Loucy (cell line): ENCODE results near the gene ZNF662.

Experiments
- EZH2phosphoT487 ChIP-seq: fragments of 200-600 bp; IDR thresholded peaks from 2 replicates; pipeline ENCODE4 v1.6.1; 2018; ENCODE audit warnings: antibody characterized with exemption, mild to moderate bottlenecking, moderate library complexity, borderline replicate concordance
- TF ChIP-seq, protein P1 (sequence below): fragments of 200-600 bp; sonication (generic); conservative IDR thresholded peaks from 2 replicates; pipeline ENCODE4 v1.5.1; 2014; ENCODE audit warnings: mild to moderate bottlenecking, antibody characterized with exemption, low read length

DNA sequence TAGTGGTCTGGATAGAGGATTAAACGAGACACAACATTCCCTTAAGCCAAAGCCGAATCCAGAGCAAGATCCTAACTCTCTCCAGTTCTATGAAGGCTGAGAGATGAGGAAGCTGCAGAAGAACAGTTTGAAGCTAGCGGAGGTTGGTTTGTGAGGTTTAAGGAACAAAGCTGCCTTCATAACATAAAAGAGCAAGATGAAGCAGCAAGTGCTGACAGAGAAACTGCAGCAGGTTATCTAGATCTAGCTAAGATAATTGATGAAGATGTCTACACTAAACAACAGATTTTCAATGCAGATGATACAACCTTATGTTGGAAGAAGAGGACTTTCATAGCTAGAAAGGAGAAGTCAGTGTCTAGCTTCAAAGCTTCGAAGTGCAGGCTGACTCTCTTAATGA is 58.3 kb downstream of the ZNF662 start:
- TF ChIP-seq, protein P1, sequence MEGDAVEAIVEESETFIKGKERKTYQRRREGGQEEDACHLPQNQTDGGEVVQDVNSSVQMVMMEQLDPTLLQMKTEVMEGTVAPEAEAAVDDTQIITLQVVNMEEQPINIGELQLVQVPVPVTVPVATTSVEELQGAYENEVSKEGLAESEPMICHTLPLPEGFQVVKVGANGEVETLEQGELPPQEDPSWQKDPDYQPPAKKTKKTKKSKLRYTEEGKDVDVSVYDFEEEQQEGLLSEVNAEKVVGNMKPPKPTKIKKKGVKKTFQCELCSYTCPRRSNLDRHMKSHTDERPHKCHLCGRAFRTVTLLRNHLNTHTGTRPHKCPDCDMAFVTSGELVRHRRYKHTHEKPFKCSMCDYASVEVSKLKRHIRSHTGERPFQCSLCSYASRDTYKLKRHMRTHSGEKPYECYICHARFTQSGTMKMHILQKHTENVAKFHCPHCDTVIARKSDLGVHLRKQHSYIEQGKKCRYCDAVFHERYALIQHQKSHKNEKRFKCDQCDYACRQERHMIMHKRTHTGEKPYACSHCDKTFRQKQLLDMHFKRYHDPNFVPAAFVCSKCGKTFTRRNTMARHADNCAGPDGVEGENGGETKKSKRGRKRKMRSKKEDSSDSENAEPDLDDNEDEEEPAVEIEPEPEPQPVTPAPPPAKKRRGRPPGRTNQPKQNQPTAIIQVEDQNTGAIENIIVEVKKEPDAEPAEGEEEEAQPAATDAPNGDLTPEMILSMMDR = no peak
- TF ChIP-seq EZH2phosphoT487 = no peak
